NCI-H226 (cell line): ENCODE results near the gene CGNL1.

Experiments
- DNase-seq: peaks from one replicate; pipeline ENCODE4 v3.0.0-alpha.2; 2015

Gene CGNL1

GRCh38 chr15:57462381-57462780, 86.1 kb downstream of the CGNL1 start:
- no peak for DNase-seq

GRCh38 chr15:57463360-57463759, 87.1 kb downstream of the CGNL1 start:
- no peak for DNase-seq

- no peak for DNase-seq
Measured at GRCh38 chr15:57464480-57464879, 88.2 kb downstream of the CGNL1 start.

GRCh38 chr15:57468486-57468885, 92.2 kb downstream of the CGNL1 start:
- no peak for DNase-seq

- DNase-seq, result no peak
Measured at GRCh38 chr15:57470543-57470942, 94.2 kb downstream of the CGNL1 start.

GRCh38 chr15:57472861-57473260, 96.6 kb downstream of the CGNL1 start:
- DNase-seq, result no peak

GRCh38 chr15:57476533-57476975, 100.2 kb downstream of the CGNL1 start:
- DNase-seq, result peak; percentile 57

- no peak for DNase-seq
Measured at GRCh38 chr15:57477736-57478522, 101.6 kb downstream of the CGNL1 start.

GRCh38 chr15:57479005-57479404, 102.7 kb downstream of the CGNL1 start:
- no peak for DNase-seq

GRCh38 chr15:57481038-57481705, 104.9 kb downstream of the CGNL1 start:
- no peak for DNase-seq

GRCh38 chr15:57485869-57486268, 109.6 kb downstream of the CGNL1 start:
- peak; percentile 100 for DNase-seq

- no peak for DNase-seq
Measured at GRCh38 chr15:57486833-57487232, 110.5 kb downstream of the CGNL1 start.

- DNase-seq, result no peak
Measured at GRCh38 chr15:57489122-57489521, 112.8 kb downstream of the CGNL1 start.

GRCh38 chr15:57493351-57493750, 117.0 kb downstream of the CGNL1 start:
- DNase-seq, result no peak

GRCh38 chr15:57494581-57494980, 118.3 kb downstream of the CGNL1 start:
- no peak for DNase-seq

GRCh38 chr15:57495041-57495440, 118.7 kb downstream of the CGNL1 start:
- DNase-seq, result peak; percentile 53

- peak; percentile 89 for DNase-seq
Measured at GRCh38 chr15:57495554-57496165, 119.4 kb downstream of the CGNL1 start.

- DNase-seq, result no peak
Measured at GRCh38 chr15:57496594-57496945, 120.3 kb downstream of the CGNL1 start.

- no peak for DNase-seq
Measured at GRCh38 chr15:57496946-57497869, 120.9 kb downstream of the CGNL1 start.

- no peak for DNase-seq
Measured at GRCh38 chr15:57500256-57500655, 124.0 kb downstream of the CGNL1 start.

GRCh38 chr15:57500979-57501576, 124.8 kb downstream of the CGNL1 start:
- peak; percentile 73 for DNase-seq

GRCh38 chr15:57502116-57502515, 125.8 kb downstream of the CGNL1 start:
- peak; percentile 69 for DNase-seq
